Lung microvascular endothelial cell (primary cell): ENCODE results near the gene BCL7A. TPM values are rescaled to one million over a fixed set of nuclear protein-coding genes. Genes with fewer than 3 reads are reported as not detected.
"Not testable (repeated sequence)": the region's sequence is repeated elsewhere in the genome, so short reads cannot be mapped to it uniquely, and the experiment has no call there.

ENCODE experiments used
- DNase-seq, 2 donors: peaks; one replicate each; pipeline versions ENCODE4 v3.0.0 to v3.0.0-alpha.2; 2010; ENCODE audit warnings: low read depth in 2 of 2
- total RNA-seq: library from RNA; depleted of rRNA; stranded (reverse); fragments of >200 nt; gene quantifications from 2 replicates; pipeline ENCODE4 v1.2.1, GENCODE V29; 2014

BCL7A gene
- 5.4 and 6.3 TPM in 2 replicates for total RNA-seq

GRCh38 chr12:122021822-122022392 lies at the start of gene BCL7A:
TSS of gene BCL7A (plus strand) at chr12:122021884. CDS start at chr12:122022092, 208 bp downstream.
- DNase-seq = peak; percentile 90

- no peak for DNase-seq
Observed at GRCh38 chr12:121974026-121974985, 47.4 kb upstream of the BCL7A start.

- no peak for DNase-seq
Observed at GRCh38 chr12:121975021-121975420, 46.7 kb upstream of the BCL7A start.

GRCh38 chr12:121976950-121977349 lies 44.7 kb upstream of the BCL7A start:
- DNase-seq = no peak

GRCh38 chr12:121980191-121980891 lies 41.3 kb upstream of the BCL7A start:
- peak in 1 of 2 donors; percentile 60 for DNase-seq

GRCh38 chr12:121980892-121981272 lies 40.8 kb upstream of the BCL7A start:
- no peak for DNase-seq

- DNase-seq = no peak
Observed at GRCh38 chr12:121981456-121981855, 40.2 kb upstream of the BCL7A start.

- DNase-seq = no peak
Observed at GRCh38 chr12:121982950-121983349, 38.7 kb upstream of the BCL7A start.

- peak in 1 of 2 donors; percentile 72 for DNase-seq
Observed at GRCh38 chr12:121983536-121984210, 38.0 kb upstream of the BCL7A start.

- DNase-seq = no peak
Observed at GRCh38 chr12:121986489-121987245, 35.0 kb upstream of the BCL7A start.

- DNase-seq = not testable (repeated sequence)
Observed at GRCh38 chr12:121988519-121988918, 33.2 kb upstream of the BCL7A start.

GRCh38 chr12:121989276-121990113 lies 32.2 kb upstream of the BCL7A start:
- DNase-seq = no peak

GRCh38 chr12:121990114-121990647 lies 31.5 kb upstream of the BCL7A start:
- DNase-seq = no peak

- DNase-seq = peak in 1 of 2 donors; percentile 10
Observed at GRCh38 chr12:121990692-121991603, 30.7 kb upstream of the BCL7A start.

GRCh38 chr12:121992059-121992879 lies 29.4 kb upstream of the BCL7A start:
- peak; percentile 74 to 100 for DNase-seq

- no peak for DNase-seq
Observed at GRCh38 chr12:121996050-121996944, 25.4 kb upstream of the BCL7A start.
